ENCODE data around the gene GMDS.

Gene GMDS

GRCh38 chr6:1724616-1725015 lies 520.8 kb downstream of the GMDS start:
- DNase-seq: no peak

DNA sequence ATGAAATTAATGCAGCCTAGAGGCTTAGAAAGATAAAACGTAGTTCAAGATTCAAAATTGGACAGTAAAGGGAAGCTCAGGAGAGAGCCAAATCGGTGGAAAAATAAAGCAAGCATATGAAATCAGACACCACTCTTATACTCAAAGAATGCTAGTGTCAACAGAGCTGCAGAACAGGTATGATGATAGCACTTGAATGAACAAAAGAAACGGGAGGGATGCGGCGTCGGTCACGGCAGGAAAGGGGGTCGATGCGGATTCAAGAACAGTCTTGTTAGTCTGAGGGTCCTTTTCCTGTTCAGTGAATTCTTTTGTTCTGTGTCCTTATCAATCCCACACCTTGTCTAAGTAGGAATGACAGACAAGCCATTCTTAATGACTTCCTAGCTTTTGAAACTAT lies 521.3 kb downstream of the GMDS start:
- no peak for DNase-seq

DNA sequence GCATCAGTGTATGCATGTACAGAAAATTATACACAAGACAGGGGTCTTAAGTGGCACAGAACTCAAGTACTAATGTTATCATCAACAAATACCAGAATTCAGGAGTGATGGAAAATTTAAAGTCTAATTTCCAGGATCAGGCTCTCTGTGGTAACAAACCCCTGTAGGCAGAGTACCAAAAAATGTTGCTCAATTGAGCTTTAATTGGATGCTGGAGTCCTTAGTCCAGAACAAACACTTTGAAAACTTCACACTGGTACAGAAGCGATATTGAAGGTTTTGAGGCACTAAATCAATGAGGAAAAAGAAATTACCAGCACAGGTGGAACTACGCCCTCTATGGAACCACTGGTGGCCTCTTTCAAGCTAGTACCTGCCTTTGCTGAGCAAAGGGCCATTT lies 522.6 kb downstream of the GMDS start:
- DNase-seq: no peak

GRCh38 chr6:1720620-1721322 lies 524.6 kb downstream of the GMDS start:
- DNase-seq: no peak

DNA sequence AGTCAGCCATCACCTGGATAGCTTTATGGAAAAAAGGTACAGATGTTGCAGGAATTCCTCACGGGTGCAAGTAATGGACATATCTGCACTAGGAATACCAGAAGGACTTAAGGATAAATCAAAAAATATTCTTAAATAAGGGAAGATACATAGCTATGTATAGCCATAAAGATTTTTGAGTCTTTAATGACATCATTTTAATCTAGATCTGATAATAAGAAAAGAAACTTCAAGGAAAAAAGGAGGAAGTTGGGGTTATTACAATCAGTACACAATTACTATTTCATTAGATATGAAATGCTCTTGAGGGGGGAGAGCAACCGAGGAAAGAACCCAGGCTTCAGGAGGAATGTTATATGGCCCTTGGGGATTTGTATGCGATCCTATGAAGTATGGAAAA lies 525.5 kb downstream of the GMDS start:
- DNase-seq: no peak

- no peak for DNase-seq
Measured at GRCh38 chr6:1716868-1717267, 528.5 kb downstream of the GMDS start.

DNA sequence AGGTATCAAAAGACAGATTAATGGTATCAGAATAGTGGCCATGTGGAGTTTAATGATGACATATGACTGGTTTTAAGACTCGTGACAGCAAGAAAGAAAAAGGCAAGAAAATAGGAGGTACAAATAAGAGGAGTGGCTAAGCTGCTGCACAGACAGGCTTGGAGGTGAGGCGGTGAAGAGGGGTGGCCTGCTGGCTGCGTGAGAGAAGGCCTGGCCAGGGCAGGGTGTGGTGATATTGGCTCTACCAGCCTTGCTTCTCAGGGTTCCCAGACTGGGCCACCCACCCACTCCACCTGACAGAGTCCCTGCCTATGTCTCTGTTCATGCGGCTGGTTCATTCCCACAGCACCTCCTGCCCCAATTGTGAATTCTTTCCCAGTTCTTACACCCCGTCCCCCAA lies 529.0 kb downstream of the GMDS start:
- DNase-seq: no peak

GRCh38 chr6:1715336-1715735 lies 530.1 kb downstream of the GMDS start:
- DNase-seq: no peak

GRCh38 chr6:1714654-1715053 lies 530.8 kb downstream of the GMDS start:
- no peak for DNase-seq

DNA sequence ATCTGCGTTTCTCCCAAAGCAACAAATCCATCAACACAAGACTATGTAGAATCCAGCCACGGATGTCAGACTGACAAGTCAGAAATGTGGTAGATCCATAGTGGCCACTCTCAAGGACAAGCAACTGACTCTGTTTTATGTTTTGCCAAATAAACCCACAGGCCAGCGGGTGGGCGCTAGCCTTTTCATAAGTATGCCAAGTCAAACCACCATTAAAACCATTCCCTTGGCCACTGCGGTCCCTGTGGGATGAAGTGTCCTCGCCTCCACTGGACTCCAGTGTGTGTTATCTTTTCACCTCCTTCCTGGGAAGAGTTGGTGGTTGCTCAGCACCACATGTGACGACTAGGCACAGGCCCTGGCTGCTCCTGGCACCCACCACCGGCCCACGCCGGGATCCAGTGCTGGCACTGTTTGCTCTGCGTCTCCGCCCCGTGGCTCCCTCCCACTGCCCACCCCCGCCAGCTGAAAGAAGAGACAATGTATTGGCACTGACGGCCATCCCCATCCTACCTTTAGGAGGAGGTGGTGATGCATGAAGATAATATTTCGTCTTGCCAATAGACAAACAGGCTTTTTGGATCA lies 532.3 kb downstream of the GMDS start:
- DNase-seq: no peak

DNA sequence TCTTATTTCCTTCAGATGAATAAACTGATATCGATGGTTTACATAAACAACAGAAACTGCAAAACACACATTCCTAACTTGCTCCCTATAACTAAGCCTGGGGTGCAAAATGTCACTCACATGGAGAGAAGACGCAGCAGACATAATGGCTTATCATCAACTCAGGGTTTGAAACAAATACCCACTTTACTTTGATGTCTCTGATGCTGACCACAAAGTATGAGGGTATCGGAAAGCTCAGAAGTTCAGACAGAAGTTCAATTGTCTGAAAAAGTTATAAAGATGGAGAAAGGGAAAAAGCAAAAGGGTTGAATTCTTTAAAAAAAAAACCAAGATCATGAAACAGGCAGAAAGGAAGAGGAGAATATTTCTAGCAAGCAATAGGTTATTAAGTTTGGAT lies 533.0 kb downstream of the GMDS start:
- DNase-seq: no peak

DNA sequence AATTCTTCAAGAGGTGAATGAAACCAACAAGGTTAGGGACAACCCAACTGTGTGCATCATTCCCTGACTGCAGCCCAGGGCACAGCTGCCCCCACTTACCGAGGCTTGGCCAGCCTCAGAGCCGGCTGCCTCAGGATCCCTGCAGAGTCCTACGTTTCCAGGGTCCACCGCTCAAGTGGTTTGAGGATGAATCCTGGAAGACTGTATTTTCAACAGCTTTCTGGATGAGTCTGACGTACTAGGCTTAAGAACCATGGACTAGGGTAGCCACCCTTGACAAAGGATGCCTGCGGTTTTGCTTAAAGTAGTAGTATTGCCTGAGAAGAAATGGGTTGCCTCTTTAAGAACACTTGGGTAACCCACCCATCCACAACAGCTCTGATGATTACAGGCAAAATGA lies 534.3 kb downstream of the GMDS start:
- DNase-seq: no peak

DNA sequence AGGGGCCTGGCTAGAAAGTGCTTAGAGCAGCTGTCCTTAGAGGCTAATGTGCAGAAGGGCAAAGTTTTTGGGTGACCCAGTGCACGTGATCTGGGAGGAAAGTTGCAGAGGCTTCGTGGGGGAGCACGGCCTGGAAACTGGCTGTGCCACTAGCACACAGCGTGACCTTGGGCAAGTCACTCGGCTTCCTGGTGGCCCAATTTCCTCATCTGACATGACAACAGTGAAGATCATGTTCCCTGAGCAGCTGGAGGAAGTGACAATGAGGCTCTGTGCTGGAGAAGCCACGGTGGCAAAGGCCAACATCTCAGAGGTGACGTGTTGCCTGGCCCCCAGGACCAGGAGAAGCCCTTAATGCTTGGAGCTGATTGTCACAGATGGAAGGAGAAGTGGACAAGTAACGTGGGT lies 536.2 kb downstream of the GMDS start:
- DNase-seq: no peak

GRCh38 chr6:1708820-1709219 lies 536.6 kb downstream of the GMDS start:
- DNase-seq: no peak

GRCh38 chr6:1708122-1708521 lies 537.3 kb downstream of the GMDS start:
- DNase-seq: no peak

- no peak for DNase-seq
Measured at GRCh38 chr6:1705630-1706029, 539.8 kb downstream of the GMDS start.

GRCh38 chr6:1705183-1705582 lies 540.2 kb downstream of the GMDS start:
- no peak for DNase-seq

- no peak for DNase-seq
Measured at GRCh38 chr6:1704711-1705110, 540.7 kb downstream of the GMDS start.

DNA sequence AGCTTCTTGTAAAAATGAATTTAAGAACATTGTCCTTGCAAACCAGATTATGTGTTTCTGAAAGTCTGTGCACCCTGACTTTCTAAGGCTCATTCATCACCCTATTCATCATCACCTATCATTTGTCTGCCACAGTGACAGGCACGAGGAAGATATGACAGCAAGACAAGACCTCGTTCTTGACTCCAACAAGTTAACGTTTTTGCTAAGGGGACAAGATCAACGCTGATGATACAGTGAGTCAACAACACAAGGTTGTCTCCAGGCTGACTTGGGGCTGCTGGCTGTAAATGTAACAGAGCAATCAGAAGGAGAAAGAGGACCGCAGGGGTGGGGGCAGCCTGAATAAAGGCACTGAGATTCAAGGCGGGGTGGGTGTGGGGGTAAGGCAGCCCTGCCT lies 541.5 kb downstream of the GMDS start:
- no peak for DNase-seq

- DNase-seq: no peak
Measured at GRCh38 chr6:1703091-1703855, 542.1 kb downstream of the GMDS start.

DNA sequence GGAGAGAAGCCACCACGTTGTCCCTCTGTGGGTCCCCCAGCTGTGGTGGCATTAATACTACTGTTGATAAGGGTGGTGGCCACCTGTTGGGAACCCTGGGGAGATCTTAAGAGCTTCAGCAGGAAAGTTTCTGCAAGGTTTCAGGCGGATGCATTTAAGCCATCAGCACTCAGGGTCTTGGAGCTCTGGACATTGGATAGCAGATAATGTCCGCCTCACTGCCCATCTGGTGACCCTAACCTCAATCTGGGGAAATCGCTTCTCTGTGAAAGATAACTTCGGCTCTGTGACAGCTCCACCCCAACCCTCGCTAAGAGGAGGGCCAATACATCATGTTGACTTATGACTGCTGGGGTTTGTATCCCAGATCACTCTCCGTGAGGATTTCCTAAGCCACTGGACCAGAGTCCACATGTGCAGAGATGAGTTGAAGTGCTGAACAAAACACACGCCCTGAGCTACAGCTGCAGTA lies 542.8 kb downstream of the GMDS start:
- no peak for DNase-seq

GRCh38 chr6:1701668-1702353 lies 543.6 kb downstream of the GMDS start:
- DNase-seq: no peak

GRCh38 chr6:1700278-1700967 lies 545.0 kb downstream of the GMDS start:
- no peak for DNase-seq

Measured in T-helper 2 cell (primary cell).